GM10266 (cell line): ENCODE measurements around the gene CCL3.

Experiments used
- DNase-seq: peaks from one replicate; pipeline ENCODE4 v3.0.0; 2012; ENCODE audit errors: extremely low spot score
- CTCF ChIP-seq: IDR thresholded peaks from 2 replicates; pipeline ENCODE4 v1.5.1; 2012; ENCODE audit warnings: mild to moderate bottlenecking, low read depth; ENCODE audit not compliant: control insufficient read depth, insufficient read depth; ENCODE audit errors: missing control alignments

Gene CCL3

GRCh38 chr17:36070427-36070826 is 19.5 kb downstream of the CCL3 start:
- no peak for TF ChIP-seq CTCF
- DNase-seq = no peak

GRCh38 chr17:36069136-36069535 is 20.8 kb downstream of the CCL3 start:
- TF ChIP-seq CTCF = no peak
- no peak for DNase-seq

- no peak for DNase-seq
- TF ChIP-seq CTCF = no peak
These were observed 21.4 kb downstream of the CCL3 start for GRCh38 chr17:36068524-36068923.

GRCh38 chr17:36066365-36066985 is 23.5 kb downstream of the CCL3 start:
- DNase-seq = no peak
- no peak for TF ChIP-seq CTCF

GRCh38 chr17:36063786-36064541 is 26.0 kb downstream of the CCL3 start, which contains the start of gene CCL18:
Gene CCL18, plus strand, starts transcription at chr17:36064272. Its CDS starts 71 bp downstream, at chr17:36064343.
- no peak for TF ChIP-seq CTCF
- DNase-seq = no peak

- TF ChIP-seq CTCF = no peak
These were observed 29.1 kb downstream of the CCL3 start for GRCh38 chr17:36060816-36061215.

GRCh38 chr17:36059406-36059805 is 30.5 kb downstream of the CCL3 start:
- TF ChIP-seq CTCF = no peak
- DNase-seq = no peak

More at GRCh38 chr17:36060816-36061215, 29.1 kb downstream of the CCL3 start:
- DNase-seq = no peak
